Measurements from ENCODE around the gene FAM234A. TPM values are rescaled to one million over a fixed set of nuclear protein-coding genes. Genes with fewer than 3 reads are reported as not detected.

Gene FAM234A
- total RNA-seq, 1 donor = 58.7 TPM

GRCh38 chr16:270381-271255 lies 36.0 kb downstream of the FAM234A start:
- H3K4me3 ChIP-seq (ENCODE audit: low read depth, low read length) = no peak overlapping the region
- no peak for TF ChIP-seq CTCF (IDR thresholded peaks at IDR 0.05; ENCODE audit: insufficient read depth, low read depth, low read length)
- no peak for DNase-seq (ENCODE audit: low read depth)

GRCh38 chr16:272633-273546 lies 38.3 kb downstream of the FAM234A start:
- TF ChIP-seq CTCF (IDR thresholded peaks at IDR 0.05; ENCODE audit: insufficient read depth, low read depth, low read length) = no peak
- no peak for DNase-seq (ENCODE audit: low read depth)
- H3K4me3 ChIP-seq (ENCODE audit: low read depth, low read length) = no peak overlapping the region

GRCh38 chr16:273547-274421 lies 39.2 kb downstream of the FAM234A start:
- no peak for DNase-seq (ENCODE audit: low read depth)
- no peak overlapping the region for H3K4me3 ChIP-seq (ENCODE audit: low read depth, low read length)
- no peak for TF ChIP-seq CTCF (IDR thresholded peaks at IDR 0.05; ENCODE audit: insufficient read depth, low read depth, low read length)

- peak overlapping the region; percentile 54 for H3K4me3 ChIP-seq (ENCODE audit: low read depth, low read length)
- TF ChIP-seq CTCF (IDR thresholded peaks at IDR 0.05; ENCODE audit: insufficient read depth, low read depth, low read length) = no peak
- no peak for DNase-seq (ENCODE audit: low read depth)
Measured at GRCh38 chr16:275041-275641, 40.5 kb downstream of the FAM234A start.

GRCh38 chr16:275786-276232 lies 41.2 kb downstream of the FAM234A start, which contains the start of gene RGS11:
RGS11 (minus strand) TSS chr16:275944; CDS start chr16:275911, 33 bp downstream.
- TF ChIP-seq CTCF (IDR thresholded peaks at IDR 0.05; ENCODE audit: insufficient read depth, low read depth, low read length) = no peak
- H3K4me3 ChIP-seq (ENCODE audit: low read depth, low read length) = peak within 1 kb of the TSS; percentile 54
- DNase-seq (ENCODE audit: low read depth) = no peak

All from fibroblast of villous mesenchyme (primary cell).